Body of pancreas (tissue), 4 donors: ENCODE measurements around the gene KIF1A.
A peak's percentile ranks its signal among the peaks of the same experiment; 100 is the strongest.

Experiments
- POLR2A ChIP-seq, 3 donors: fragments of 450-650 bp; IDR thresholded peaks; one replicate each; pipeline ENCODE4 v1.6.1; 2016; ENCODE audit warnings: antibody characterized with exemption in 3 of 3, mild to moderate bottlenecking in 2 of 3
- TF ChIP-seq, protein P1 (sequence below), 7 experiments: fragments of 450-650 bp in 4 of 7; fragments of 200-600 bp in 3 of 7; sonication (generic) in 3 of 7; IDR thresholded peaks; one replicate each; pipeline ENCODE4 v1.5.1; 2016 to 2019; ENCODE audit warnings: antibody characterized with exemption in 7 of 7

DNA sequence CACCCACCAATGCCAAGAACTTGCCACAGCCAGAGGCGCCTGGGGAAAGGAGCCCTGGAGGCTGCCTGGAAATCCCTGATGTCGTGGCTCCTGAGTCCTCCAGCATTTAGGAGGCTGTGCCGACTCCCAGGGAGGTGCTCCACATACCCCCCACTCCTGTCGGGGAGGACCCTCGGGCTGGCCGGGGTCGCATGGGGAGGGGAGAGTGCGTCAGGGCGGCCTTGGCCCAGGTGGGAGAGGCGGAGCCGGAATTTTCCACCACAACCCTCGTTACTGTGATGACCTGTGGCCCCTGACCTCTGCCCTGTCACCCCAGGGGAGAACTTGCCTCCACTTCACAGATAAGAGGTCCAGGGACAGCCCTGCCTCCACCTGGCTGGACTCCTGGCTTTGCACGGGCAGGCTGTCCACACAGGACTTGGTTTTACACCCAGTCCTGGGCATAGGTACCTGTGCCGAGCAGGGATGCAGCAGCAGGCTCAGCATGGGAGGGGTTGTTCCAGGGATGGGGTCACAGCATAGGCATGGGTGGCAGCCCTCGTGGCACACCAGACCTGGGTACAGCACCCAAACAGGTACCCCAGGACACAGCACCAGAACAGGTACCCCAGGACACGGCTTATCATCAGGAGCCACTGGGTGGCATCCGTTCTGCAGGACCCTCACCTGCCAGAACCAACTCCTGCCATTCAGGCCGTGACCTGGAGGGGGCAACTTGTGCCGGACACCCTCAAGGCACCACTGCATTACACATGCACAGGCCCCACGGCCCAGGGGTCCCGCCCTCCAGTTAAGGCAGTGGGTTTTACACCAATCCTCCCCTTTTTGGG is 36.3 kb upstream of the KIF1A start:
- TF ChIP-seq POLR2A (IDR thresholded peaks at IDR 0.05), result no peak
- TF ChIP-seq, protein P1, sequence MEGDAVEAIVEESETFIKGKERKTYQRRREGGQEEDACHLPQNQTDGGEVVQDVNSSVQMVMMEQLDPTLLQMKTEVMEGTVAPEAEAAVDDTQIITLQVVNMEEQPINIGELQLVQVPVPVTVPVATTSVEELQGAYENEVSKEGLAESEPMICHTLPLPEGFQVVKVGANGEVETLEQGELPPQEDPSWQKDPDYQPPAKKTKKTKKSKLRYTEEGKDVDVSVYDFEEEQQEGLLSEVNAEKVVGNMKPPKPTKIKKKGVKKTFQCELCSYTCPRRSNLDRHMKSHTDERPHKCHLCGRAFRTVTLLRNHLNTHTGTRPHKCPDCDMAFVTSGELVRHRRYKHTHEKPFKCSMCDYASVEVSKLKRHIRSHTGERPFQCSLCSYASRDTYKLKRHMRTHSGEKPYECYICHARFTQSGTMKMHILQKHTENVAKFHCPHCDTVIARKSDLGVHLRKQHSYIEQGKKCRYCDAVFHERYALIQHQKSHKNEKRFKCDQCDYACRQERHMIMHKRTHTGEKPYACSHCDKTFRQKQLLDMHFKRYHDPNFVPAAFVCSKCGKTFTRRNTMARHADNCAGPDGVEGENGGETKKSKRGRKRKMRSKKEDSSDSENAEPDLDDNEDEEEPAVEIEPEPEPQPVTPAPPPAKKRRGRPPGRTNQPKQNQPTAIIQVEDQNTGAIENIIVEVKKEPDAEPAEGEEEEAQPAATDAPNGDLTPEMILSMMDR (IDR thresholded peaks at IDR 0.05), result peak in 1 of 7 experiments; percentile 6
